SU-DHL-6 (cell line): ENCODE results near the gene COL12A1.

Experiments
- H2AFZ ChIP-seq: fragments of 200-600 bp; sonication (generic); 2 replicates; pipeline ENCODE4 v1.6.1; 2014; ENCODE audit warnings: low read depth, mild to moderate bottlenecking, moderate library complexity, mixed read lengths, antibody characterized with exemption, low read length; ENCODE audit not compliant: severe bottlenecking
- H3F3A ChIP-seq: fragments of 200-600 bp; shearing (Covaris generic); 2 replicates; pipeline ENCODE4 v1.6.0; 2016; ENCODE audit warnings: antibody characterized with exemption, mild to moderate bottlenecking; ENCODE audit not compliant: insufficient read depth
- H3K27ac ChIP-seq: fragments of 200-600 bp; sonication (generic); 2 replicates; pipeline ENCODE4 v1.5.1; 2016; ENCODE audit warnings: low read depth, mild to moderate bottlenecking, low read length, moderate library complexity, mixed read lengths
- H3K27me3 ChIP-seq: fragments of 200-600 bp; sonication (generic), shearing (Covaris generic); 2 replicates; pipeline ENCODE4 v1.6.0; 2014; ENCODE audit warnings: mild to moderate bottlenecking, low read length
- H3K36me3 ChIP-seq: fragments of 200-600 bp; sonication (generic); 2 replicates; pipeline ENCODE4 v1.6.1; 2014; ENCODE audit warnings: mild to moderate bottlenecking, low read length, mixed read lengths
- H3K4me2 ChIP-seq: fragments of 300-600, 200-600 bp; shearing (Covaris generic), sonication (generic); 2 replicates; pipeline ENCODE4 v1.6.0; 2014; ENCODE audit warnings: low read length, low read depth, mild to moderate bottlenecking; ENCODE audit not compliant: poor library complexity, severe bottlenecking
- H3K4me3 ChIP-seq: fragments of 200-600 bp; sonication (generic); 2 replicates; pipeline ENCODE4 v1.5.1; 2014; ENCODE audit warnings: antibody characterized with exemption, low read length, mild to moderate bottlenecking, mixed read lengths; ENCODE audit not compliant: insufficient read depth, poor library complexity, severe bottlenecking
- H3K79me2 ChIP-seq: fragments of 200-600 bp; sonication (generic); 2 replicates; pipeline ENCODE4 v1.6.1; 2014; ENCODE audit warnings: mild to moderate bottlenecking, low read length, moderate library complexity; ENCODE audit not compliant: insufficient read depth
- H3K9ac ChIP-seq: fragments of 200-600 bp; sonication (generic); 2 replicates; pipeline ENCODE4 v1.7.0; 2014; ENCODE audit warnings: mild to moderate bottlenecking, low read length
- H3K9me2 ChIP-seq: fragments of 200-600 bp; sonication (generic); replicated peaks from 2 replicates; pipeline ENCODE4 v1.6.1; 2014; ENCODE audit warnings: low read length; ENCODE audit not compliant: insufficient read depth
- H3K9me3 ChIP-seq: fragments of 200-600 bp; sonication (generic); 2 replicates; pipeline ENCODE4 v1.6.1; 2014; ENCODE audit warnings: low read length, mixed read lengths; ENCODE audit not compliant: insufficient read depth
- H4K20me1 ChIP-seq: fragments of 200-600 bp; sonication (generic); 2 replicates; pipeline ENCODE4 v1.6.1; 2014; ENCODE audit warnings: low read depth, mild to moderate bottlenecking, antibody characterized with exemption, low read length, moderate library complexity, mixed read lengths
- CTCF ChIP-seq: fragments of 200-600 bp; sonication (generic); IDR thresholded peaks from one replicate; pipeline ENCODE4 v1.5.1; 2017; ENCODE audit warnings: antibody characterized with exemption, mild to moderate bottlenecking, low read length, moderate library complexity; ENCODE audit not compliant: insufficient read depth, poor library complexity, severe bottlenecking
- EZH2phosphoT487 ChIP-seq: fragments of 200-600 bp; sonication (generic), shearing (Covaris generic); conservative IDR thresholded peaks from 2 replicates; pipeline ENCODE4 v1.6.1; 2018; ENCODE audit warnings: mild to moderate bottlenecking, antibody characterized with exemption, low read length, moderate library complexity, mixed read lengths

The COL12A1 gene

GRCh38 chr6:75109765-75110164 is 96.1 kb downstream of the COL12A1 start:
- no peak overlapping the region for H2AFZ ChIP-seq
- H3K36me3 ChIP-seq, result no peaks in the 10 kb centered on the region

DNA sequence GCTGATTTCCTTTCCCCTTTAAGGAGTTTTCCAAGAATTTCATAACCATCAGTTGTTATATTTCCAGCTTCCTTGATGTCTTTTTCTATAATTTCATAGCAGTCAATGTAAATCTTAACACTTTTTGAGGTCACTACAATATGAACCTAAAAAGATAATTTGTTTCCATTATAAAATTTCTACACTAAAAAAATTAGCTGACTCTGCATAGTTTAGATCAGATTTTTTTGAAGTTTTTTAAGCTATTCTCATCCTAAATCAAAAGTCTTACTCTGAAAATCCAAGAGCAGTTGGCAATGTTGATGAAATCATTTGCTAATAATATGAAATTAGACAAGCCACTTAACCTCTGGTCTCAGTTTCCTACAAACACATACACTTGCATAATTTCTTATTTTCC is 96.8 kb downstream of the COL12A1 start:
- Histone ChIP-seq H3K9me2 (no peaks in the 10 kb centered on the region), H3K36me3 (no peaks in the 10 kb centered on the region), H3K27me3 (no peaks in the 10 kb centered on the region), H3K4me2 (no peak overlapping the region), H3F3A (no peaks in the 10 kb centered on the region), H3K27ac (no peak overlapping the region), H3K4me3 (no peak overlapping the region), H3K79me2 (no peaks in the 10 kb centered on the region), H3K9me3 (no peaks in the 10 kb centered on the region), H2AFZ (no peak overlapping the region), H3K9ac (no peak overlapping the region), H4K20me1 (no peaks in the 10 kb centered on the region)
- TF ChIP-seq CTCF (no peak), EZH2phosphoT487 (no peak)

More at GRCh38 chr6:75109765-75110164, 96.1 kb downstream of the COL12A1 start:
- TF ChIP-seq CTCF, result no peak
- TF ChIP-seq EZH2phosphoT487, result no peak
- H3K9me3 ChIP-seq, result no peaks in the 10 kb centered on the region
- no peaks in the 10 kb centered on the region for H3K79me2 ChIP-seq
- no peak overlapping the region for H3K9ac ChIP-seq
- H3F3A ChIP-seq, result no peaks in the 10 kb centered on the region
- H3K27me3 ChIP-seq, result no peaks in the 10 kb centered on the region
- no peak overlapping the region for H3K4me2 ChIP-seq
- no peak overlapping the region for H3K4me3 ChIP-seq
- H3K27ac ChIP-seq, result no peak overlapping the region
- no peaks in the 10 kb centered on the region for H3K9me2 ChIP-seq
- H4K20me1 ChIP-seq, result no peaks in the 10 kb centered on the region

DNA sequence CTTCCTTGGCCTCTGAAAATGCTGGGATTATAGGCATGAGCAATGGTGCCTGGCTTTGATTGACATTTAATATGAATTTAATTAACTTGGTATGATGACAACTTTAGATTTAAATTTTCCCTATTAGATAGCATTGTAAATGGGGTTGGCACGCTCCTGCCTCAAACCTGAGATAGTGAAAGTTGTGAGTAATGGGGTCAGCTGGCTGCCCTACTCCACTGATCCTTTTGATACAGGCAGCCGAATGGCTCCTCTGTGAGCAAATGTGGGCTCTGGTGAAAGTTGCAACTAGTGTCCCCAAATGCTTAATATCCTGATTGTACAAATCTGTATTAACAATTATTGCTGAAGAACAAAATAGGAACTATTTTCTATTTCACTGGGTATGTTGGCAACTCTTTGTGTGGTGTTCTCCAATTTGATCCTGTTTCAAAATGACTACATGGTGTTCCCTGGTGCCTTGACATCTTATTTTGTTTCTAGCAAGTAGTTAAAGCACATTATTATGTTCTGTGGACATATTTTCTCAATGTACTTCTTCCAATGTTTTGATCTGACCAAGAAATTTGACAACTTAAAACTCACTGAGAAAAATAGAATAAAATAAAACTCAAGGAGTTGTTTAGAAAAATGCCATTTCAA is 97.4 kb downstream of the COL12A1 start:
- Histone ChIP-seq H3K9me3 (no peaks in the 10 kb centered on the region), H4K20me1 (no peaks in the 10 kb centered on the region), H3K4me2 (no peak overlapping the region), H3K79me2 (no peaks in the 10 kb centered on the region), H3K36me3 (no peaks in the 10 kb centered on the region), H3K9ac (no peak overlapping the region), H3K27me3 (no peaks in the 10 kb centered on the region), H3F3A (no peaks in the 10 kb centered on the region), H3K9me2 (no peaks in the 10 kb centered on the region), H3K27ac (no peak overlapping the region), H3K4me3 (no peak overlapping the region), H2AFZ (no peak overlapping the region)
- TF ChIP-seq EZH2phosphoT487, result no peak
- TF ChIP-seq CTCF, result no peak
